Peyer's patch (tissue), 4 donors: Measurements from ENCODE around the gene RGS5. TPM values are rescaled to one million over a fixed set of nuclear protein-coding genes. Genes with fewer than 3 reads are reported as not detected.
A peak's percentile ranks its signal among the peaks of the same experiment; 100 is the strongest.
"Not testable (repeated sequence)": the region's sequence is repeated elsewhere in the genome, so short reads cannot be mapped to it uniquely, and the experiment has no call there.

Source experiments
- DNase-seq, 3 donors: peaks; one replicate each; pipeline ENCODE4 v3.0.0-alpha.2; 2017 to 2019
- H3K27ac ChIP-seq, 4 donors: fragments of 200-600 bp; sonication (generic); one replicate each; pipeline ENCODE4 v1.5.1; 2016 to 2019
- H3K27me3 ChIP-seq, 2 donors: fragments of 200-600 bp; sonication (generic); one replicate each; pipeline ENCODE4 v1.5.1; 2019
- H3K36me3 ChIP-seq, 3 donors: fragments of 200-600 bp; sonication (generic); one replicate each; pipeline ENCODE4 v1.5.1; 2016 to 2019
- H3K4me1 ChIP-seq, 4 donors: fragments of 200-600 bp; sonication (generic); one replicate each; pipeline ENCODE4 v1.5.1; 2016 to 2019
- H3K4me3 ChIP-seq, 4 donors: fragments of 200-600 bp; sonication (generic); 1 replicate in 3 of 4; 2 replicates in 1 of 4; pipeline ENCODE4 v1.5.1; 2016 to 2019; ENCODE audit warnings: mild to moderate bottlenecking in 1 of 4
- H3K9me3 ChIP-seq, 4 donors: fragments of 200-600 bp; sonication (generic); one replicate each; pipeline ENCODE4 v1.5.1; 2016 to 2019; ENCODE audit warnings: mild to moderate bottlenecking in 1 of 4
- POLR2A ChIP-seq, 2 donors: fragments of 450-650 bp; IDR thresholded peaks; one replicate each; pipeline ENCODE4 v1.5.1; 2017; ENCODE audit warnings: antibody characterized with exemption in 2 of 2, mild to moderate bottlenecking in 2 of 2, moderate library complexity in 2 of 2
- total RNA-seq, 4 donors: library from RNA; depleted of rRNA; stranded (reverse); fragments of >200 nt; gene quantifications; one replicate each; pipeline ENCODE4 v1.1.0, GENCODE V29; 2016
- TF ChIP-seq, protein P1 (sequence below), 6 experiments: fragments of 450-650 bp in 4 of 6; fragments of 200-600 bp in 2 of 6; sonication (generic) in 1 of 6; IDR thresholded peaks; one replicate each; pipeline ENCODE4 v1.5.1; 2017 to 2019; ENCODE audit warnings: antibody characterized with exemption in 6 of 6, mild to moderate bottlenecking in 3 of 6, moderate library complexity in 1 of 6

The RGS5 gene
- total RNA-seq, 4 donors from 2014 or later, result 13.1 to 56.9 (median 31.7) TPM

DNA sequence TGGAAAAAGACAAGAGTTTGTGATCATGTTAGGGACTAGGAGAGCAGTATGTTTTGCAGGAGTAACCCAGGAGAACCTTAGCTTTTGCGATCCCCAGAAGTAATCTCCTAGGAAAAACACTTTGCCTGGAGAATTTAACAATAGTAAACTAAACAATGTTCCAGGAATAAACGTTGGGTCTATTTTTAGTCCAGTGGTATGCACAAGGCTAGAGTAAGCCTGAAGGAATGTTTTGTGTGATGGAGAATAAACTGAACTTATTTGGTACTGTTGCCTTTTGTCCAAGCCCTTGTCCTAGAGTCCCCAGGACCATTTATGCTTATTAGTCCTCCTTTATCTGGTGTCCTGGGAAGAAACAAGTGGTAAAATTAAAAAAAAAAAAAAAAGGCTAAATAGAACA lies 28.7 kb upstream of the RGS5 start:
- Histone ChIP-seq H3K4me1 (no peaks in the 10 kb centered on the region), H3K36me3 (no peaks in the 10 kb centered on the region), H3K27me3 (no peaks in the 10 kb centered on the region), H3K27ac (peak overlapping the region in 1 of 4 donors; percentile 45), H3K4me3 (no peak overlapping the region), H3K9me3 (no peaks in the 10 kb centered on the region)
- DNase-seq, result no peak
- TF ChIP-seq, protein P1, sequence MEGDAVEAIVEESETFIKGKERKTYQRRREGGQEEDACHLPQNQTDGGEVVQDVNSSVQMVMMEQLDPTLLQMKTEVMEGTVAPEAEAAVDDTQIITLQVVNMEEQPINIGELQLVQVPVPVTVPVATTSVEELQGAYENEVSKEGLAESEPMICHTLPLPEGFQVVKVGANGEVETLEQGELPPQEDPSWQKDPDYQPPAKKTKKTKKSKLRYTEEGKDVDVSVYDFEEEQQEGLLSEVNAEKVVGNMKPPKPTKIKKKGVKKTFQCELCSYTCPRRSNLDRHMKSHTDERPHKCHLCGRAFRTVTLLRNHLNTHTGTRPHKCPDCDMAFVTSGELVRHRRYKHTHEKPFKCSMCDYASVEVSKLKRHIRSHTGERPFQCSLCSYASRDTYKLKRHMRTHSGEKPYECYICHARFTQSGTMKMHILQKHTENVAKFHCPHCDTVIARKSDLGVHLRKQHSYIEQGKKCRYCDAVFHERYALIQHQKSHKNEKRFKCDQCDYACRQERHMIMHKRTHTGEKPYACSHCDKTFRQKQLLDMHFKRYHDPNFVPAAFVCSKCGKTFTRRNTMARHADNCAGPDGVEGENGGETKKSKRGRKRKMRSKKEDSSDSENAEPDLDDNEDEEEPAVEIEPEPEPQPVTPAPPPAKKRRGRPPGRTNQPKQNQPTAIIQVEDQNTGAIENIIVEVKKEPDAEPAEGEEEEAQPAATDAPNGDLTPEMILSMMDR (IDR thresholded peaks at IDR 0.05), result no peak

DNA sequence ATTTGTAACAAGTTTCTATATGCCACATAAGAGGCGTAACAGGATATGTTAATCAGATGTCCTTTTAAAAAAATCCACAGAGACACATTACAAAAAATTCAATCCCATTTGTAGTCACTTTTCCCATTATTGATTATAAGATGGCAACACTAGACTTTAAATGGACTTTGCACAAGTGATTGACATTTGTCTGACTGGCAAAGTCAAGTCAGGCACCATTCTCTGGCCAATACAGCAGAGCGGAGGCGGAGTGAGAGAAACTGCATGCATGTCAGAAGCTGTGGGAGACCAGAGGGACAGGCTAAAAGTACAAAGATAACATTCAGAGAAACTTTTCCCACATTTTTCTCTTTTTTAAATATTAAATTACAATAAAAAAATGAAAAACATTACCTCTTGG lies 28.1 kb upstream of the RGS5 start:
- TF ChIP-seq POLR2A (IDR thresholded peaks at IDR 0.05), result no peak
- TF ChIP-seq, protein P1 (IDR thresholded peaks at IDR 0.05), result no peak
- Histone ChIP-seq H3K4me3 (no peak overlapping the region), H3K4me1 (no peaks in the 10 kb centered on the region), H3K36me3 (no peaks in the 10 kb centered on the region), H3K9me3 (no peaks in the 10 kb centered on the region), H3K27me3 (no peaks in the 10 kb centered on the region), H3K27ac (no peak overlapping the region)
- DNase-seq, result no peak

DNA sequence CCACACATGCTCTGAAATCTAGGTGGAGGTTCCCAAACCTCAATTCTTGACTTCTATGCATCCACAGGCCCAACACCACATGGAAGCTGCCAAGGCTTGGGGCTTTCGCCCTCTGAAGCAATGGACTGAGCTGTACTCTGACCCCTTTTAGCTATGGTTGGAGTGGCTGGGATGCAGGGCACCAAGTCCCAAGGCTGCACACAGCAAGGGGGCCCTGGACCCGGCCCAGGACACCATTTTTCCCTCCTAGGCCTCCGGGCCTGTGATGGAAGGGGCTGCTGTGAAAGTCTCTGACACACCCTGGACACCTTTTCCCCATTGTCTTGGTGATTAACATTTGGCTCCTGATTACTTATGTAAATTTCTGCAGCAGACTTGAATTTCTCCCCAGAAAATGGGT lies 25.6 kb upstream of the RGS5 start:
- DNase-seq, H3K4me1 ChIP-seq, H3K36me3 ChIP-seq, H3K4me3 ChIP-seq, H3K27me3 ChIP-seq, H3K27ac ChIP-seq, H3K9me3 ChIP-seq: not testable (repeated sequence)

DNA sequence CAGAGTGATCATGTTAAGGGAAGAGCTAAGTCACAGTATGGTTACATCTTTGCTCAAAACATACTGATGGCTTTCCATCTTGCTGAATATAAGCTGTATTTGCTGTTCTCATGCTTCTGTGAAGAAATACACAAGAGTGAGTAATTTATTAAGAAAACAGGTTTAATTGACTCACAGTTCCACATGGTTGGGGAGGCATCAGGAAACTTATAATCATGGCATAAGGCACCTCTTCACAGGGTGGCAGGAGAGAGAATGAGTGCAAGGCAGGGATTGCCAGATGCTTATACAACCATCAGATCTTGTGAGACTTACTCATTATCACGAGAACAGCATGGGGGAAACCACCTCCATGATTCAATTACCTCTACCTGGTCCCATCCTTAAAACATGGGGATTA lies 24.4 kb upstream of the RGS5 start:
- Histone ChIP-seq H3K36me3 (no peaks in the 10 kb centered on the region), H3K27me3 (no peaks in the 10 kb centered on the region), H3K4me1 (no peaks in the 10 kb centered on the region), H3K27ac (no peak overlapping the region), H3K9me3 (no peaks in the 10 kb centered on the region), H3K4me3 (no peak overlapping the region)
- DNase-seq, result no peak
- TF ChIP-seq, protein P1 (IDR thresholded peaks at IDR 0.05), result no peak
- TF ChIP-seq POLR2A (IDR thresholded peaks at IDR 0.05), result no peak

DNA sequence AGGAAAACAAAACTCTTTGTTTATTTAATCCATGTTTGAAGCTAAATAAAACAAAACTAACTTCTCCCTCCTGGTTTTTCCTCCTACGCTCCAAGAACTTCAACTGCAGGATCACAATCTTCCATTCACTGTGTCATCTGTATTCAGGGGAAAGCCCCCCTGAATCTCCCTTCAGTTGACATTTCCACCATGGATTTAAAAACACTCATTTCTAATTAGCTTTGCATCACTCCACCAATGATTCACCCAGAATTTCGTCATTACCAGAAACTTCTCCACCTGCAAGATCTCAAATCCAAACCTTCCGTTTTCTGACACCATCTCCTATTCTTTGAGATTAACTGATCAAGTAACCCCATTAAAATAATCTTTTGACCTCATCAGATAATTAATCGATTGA lies 10.9 kb upstream of the RGS5 start:
- H3K36me3 ChIP-seq, result no peaks in the 10 kb centered on the region
- H3K4me1 ChIP-seq, result no peaks in the 10 kb centered on the region
- DNase-seq, result no peak
- no peaks in the 10 kb centered on the region for H3K27me3 ChIP-seq
- TF ChIP-seq, protein P1 (IDR thresholded peaks at IDR 0.05), result no peak
- no peak for TF ChIP-seq POLR2A (IDR thresholded peaks at IDR 0.05)
- H3K9me3 ChIP-seq, result no peaks in the 10 kb centered on the region
- H3K4me3 ChIP-seq, result no peak overlapping the region
- no peak overlapping the region for H3K27ac ChIP-seq

DNA sequence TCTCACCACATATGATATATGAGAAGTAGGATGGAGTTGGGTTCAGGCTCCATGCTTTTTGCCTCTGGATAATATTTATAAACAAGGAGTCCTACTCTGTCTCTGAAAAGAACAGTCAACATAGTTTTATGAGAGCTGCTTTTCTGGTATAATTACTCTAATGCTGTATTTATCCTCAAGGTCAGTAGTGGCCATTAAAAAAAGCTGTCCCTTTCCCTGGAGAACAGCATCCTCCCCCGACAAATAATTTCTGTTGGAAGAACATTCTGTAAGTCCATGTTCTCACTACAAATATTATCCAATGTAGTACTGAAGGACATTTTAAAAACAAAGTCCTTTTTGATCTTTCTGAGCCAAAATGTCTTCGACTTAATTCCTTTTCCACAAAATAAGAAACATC lies 9.0 kb upstream of the RGS5 start:
- no peak for DNase-seq
- Histone ChIP-seq H3K4me1 (no peaks in the 10 kb centered on the region), H3K4me3 (no peak overlapping the region), H3K27me3 (no peaks in the 10 kb centered on the region), H3K27ac (no peak overlapping the region), H3K9me3 (no peaks in the 10 kb centered on the region), H3K36me3 (no peaks in the 10 kb centered on the region)
- TF ChIP-seq, protein P1 (IDR thresholded peaks at IDR 0.05), result no peak
- no peak for TF ChIP-seq POLR2A (IDR thresholded peaks at IDR 0.05)
